Tibial nerve (tissue), 4 donors: ENCODE measurements around the gene SEL1L3. TPM values are rescaled to one million over a fixed set of nuclear protein-coding genes. Genes with fewer than 3 reads are reported as not detected.

Source experiments
- DNase-seq, 2 donors: peaks; one replicate each; pipeline ENCODE4 v3.0.0-alpha.2; 2019; ENCODE audit warnings: low spot score in 2 of 2
- H3K27ac ChIP-seq, 4 donors: fragments of 200-600 bp; sonication (generic) in 3 of 4; one replicate each; pipeline ENCODE4 v1.5.1; 2017 to 2019; ENCODE audit warnings: mild to moderate bottlenecking in 1 of 4
- H3K27me3 ChIP-seq, 2 donors: fragments of 200-600 bp; sonication (generic) in 1 of 2; one replicate each; pipeline versions ENCODE4 v1.5.1 to v1.6.0; 2017 to 2019
- H3K36me3 ChIP-seq, 3 donors: fragments of 200-600 bp; sonication (generic); one replicate each; pipeline ENCODE4 v1.5.1; 2018 to 2019
- H3K4me1 ChIP-seq, 4 donors: fragments of 200-600 bp; sonication (generic) in 3 of 4; one replicate each; pipeline ENCODE4 v1.5.1; 2017 to 2019
- H3K4me3 ChIP-seq, 4 donors: fragments of 200-600 bp; sonication (generic) in 3 of 4; one replicate each; pipeline ENCODE4 v1.5.1; 2017 to 2019; ENCODE audit warnings: mild to moderate bottlenecking in 1 of 4, moderate library complexity in 1 of 4
- H3K9me3 ChIP-seq, 4 donors: fragments of 200-600 bp; sonication (generic) in 3 of 4; one replicate each; pipeline ENCODE4 v1.5.1; 2017 to 2019
- CTCF ChIP-seq, 5 experiments: fragments of 200-600 bp in 3 of 5; fragments of 450-650 bp in 2 of 5; sonication (generic) in 3 of 5; IDR thresholded peaks; one replicate each; pipeline ENCODE4 v1.5.1; 2016 to 2019; ENCODE audit warnings: antibody characterized with exemption in 5 of 5, mild to moderate bottlenecking in 3 of 5, moderate library complexity in 2 of 5
- EP300 ChIP-seq, 2 donors: sonication (generic); formaldehyde crosslinking; IDR thresholded peaks; one replicate each; pipeline ENCODE4 v1.6.1; 2017; ENCODE audit warnings: antibody characterized with exemption in 2 of 2, mild to moderate bottlenecking in 1 of 2
- POLR2A ChIP-seq, 2 donors: fragments of 450-650 bp; IDR thresholded peaks; one replicate each; pipeline ENCODE4 v1.6.1; 2017; ENCODE audit warnings: antibody characterized with exemption in 2 of 2, mild to moderate bottlenecking in 2 of 2, moderate library complexity in 2 of 2
- whole genome bisulfite sequencing, 2 donors: methylation state at CpG; one replicate each; pipeline ENCODE4 v1.1.5; 2018; 5-methylcytosine and 5-hydroxymethylcytosine counted together
- total RNA-seq, 4 donors: library from RNA; depleted of rRNA; stranded (reverse); fragments of >200 nt; gene quantifications; one replicate each; pipeline ENCODE4 v1.1.0, GENCODE V29; 2016

The SEL1L3 gene
- total RNA-seq, 4 donors from 2014 or later: 8.7 to 19.0 (median 11.1) TPM

DNA sequence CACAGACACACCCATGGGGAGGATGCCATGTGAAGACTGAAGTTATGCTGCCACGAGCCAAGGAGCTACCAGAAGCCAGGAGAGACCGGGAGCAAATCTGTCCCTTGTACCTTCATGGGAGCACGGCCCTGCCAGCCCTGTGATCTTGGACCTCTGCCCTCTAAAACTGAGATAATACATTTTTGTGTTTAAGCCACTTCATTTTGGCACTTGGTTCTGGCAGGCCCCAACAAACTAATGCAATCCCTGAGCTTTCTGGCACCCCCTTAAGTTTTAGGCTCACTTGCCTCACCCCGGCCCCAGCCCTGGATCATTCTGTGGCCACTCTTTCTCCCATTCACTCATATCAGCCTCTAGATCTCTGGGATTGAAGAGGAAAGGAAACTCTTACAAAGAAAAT, 35.4 kb downstream of the SEL1L3 start:
- Histone ChIP-seq H3K36me3 (no peaks in the 10 kb centered on the region), H3K9me3 (no peaks in the 10 kb centered on the region), H3K27me3 (no peaks in the 10 kb centered on the region), H3K27ac (no peak overlapping the region), H3K4me1 (no peaks in the 10 kb centered on the region), H3K4me3 (no peak overlapping the region)
- WGBS, 2 donors: 77 to 80% methylated on average over 4 of the region's 4 CpGs
- no peak for TF ChIP-seq POLR2A (IDR thresholded peaks at IDR 0.05)
- no peak for TF ChIP-seq EP300 (IDR thresholded peaks at IDR 0.05)
- TF ChIP-seq CTCF (IDR thresholded peaks at IDR 0.05): no peak
- DNase-seq: peak in 1 of 2 donors; percentile 7

DNA sequence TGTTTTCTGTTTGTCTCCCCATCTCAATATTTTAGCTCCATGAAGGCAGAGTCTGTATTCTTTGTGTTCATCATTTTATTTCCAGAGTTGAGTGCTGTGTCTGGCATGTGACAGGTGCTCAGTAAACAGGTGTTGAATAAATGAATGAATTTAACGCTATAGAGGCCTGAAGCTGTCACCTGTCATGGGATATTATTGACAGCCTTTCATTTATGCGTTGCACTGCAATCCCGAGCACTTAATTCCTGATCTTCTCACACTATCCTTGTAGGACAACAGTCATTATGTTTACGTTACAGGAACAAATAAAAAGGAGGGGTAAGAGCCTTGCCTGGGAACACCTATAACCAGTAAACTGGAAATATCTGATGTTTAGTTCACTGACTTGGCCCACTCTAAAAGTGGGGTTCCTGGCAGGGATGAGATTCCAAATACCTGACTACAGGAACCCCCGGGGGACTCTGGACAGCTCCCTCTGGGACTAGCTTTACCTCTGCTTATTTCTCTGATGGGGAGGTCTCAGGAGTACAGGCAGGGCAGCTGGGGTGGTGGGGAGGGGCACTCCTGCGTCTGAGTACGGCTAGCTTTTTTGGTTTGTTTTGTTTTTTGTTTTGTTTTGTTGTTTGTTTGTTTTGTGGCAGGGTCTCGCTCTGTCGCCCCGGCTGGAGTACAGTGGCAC, 36.6 kb downstream of the SEL1L3 start:
- Histone ChIP-seq H3K27ac (no peak overlapping the region), H3K36me3 (no peaks in the 10 kb centered on the region), H3K27me3 (no peaks in the 10 kb centered on the region), H3K4me1 (no peaks in the 10 kb centered on the region), H3K4me3 (no peak overlapping the region), H3K9me3 (no peaks in the 10 kb centered on the region)
- DNase-seq: no peak
- no peak for TF ChIP-seq EP300 (IDR thresholded peaks at IDR 0.05)
- WGBS, 2 donors: 91% methylated on average over 10 of the region's 10 CpGs

DNA sequence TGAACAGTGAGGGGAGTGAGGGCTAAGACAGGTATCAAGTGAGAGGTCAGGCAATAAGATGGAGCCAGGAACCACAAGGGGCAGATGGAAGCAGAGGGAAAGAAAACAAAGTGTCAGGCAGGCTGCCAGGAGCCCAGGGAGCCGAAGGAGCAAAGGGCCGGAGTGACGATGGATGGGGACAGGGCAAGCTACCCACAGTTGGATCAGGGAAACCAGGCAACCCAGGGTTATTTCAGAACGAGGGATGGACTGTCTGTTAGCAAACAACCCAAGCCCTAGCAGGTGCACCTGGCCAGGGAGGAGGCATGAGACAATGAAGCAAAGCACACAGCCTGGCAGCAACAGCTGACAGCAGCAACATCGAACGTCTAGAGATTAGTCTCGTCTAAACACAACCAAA, 39.2 kb downstream of the SEL1L3 start:
- 79 to 81% methylated on average over 7 of the region's 7 CpGs for WGBS, 2 donors
- Histone ChIP-seq H3K27ac (no peak overlapping the region), H3K27me3 (no peaks in the 10 kb centered on the region), H3K4me3 (no peak overlapping the region), H3K4me1 (no peaks in the 10 kb centered on the region), H3K36me3 (no peaks in the 10 kb centered on the region), H3K9me3 (no peaks in the 10 kb centered on the region)
- no peak for DNase-seq
- TF ChIP-seq EP300 (IDR thresholded peaks at IDR 0.05) (no peak), POLR2A (IDR thresholded peaks at IDR 0.05) (no peak), CTCF (IDR thresholded peaks at IDR 0.05) (no peak)

DNA sequence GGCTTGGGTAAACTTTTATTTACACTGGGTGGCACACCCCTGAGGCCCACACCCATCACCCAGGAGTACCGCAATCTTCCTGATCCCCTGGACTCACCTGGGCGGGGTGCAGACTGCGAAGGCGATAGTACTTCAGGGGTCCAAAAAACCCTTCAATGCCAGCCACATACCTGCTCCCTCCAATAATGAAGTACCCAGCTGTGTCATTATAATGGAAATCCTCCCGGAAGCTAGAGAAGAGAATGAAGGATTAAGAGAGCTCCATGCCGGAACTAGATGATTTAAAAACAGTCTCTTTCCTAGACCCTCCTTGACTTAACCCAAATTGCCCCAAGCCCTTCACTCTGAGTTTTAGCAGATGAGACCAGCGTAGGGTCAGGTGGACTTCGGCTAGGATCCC, 40.9 kb downstream of the SEL1L3 start:
- Histone ChIP-seq H3K27ac (no peak overlapping the region), H3K4me1 (peaks cover 0 to 6% (median 0%) of the 10 kb centered on the region in 4 donors), H3K4me3 (no peak overlapping the region), H3K36me3 (no peaks in the 10 kb centered on the region), H3K9me3 (no peaks in the 10 kb centered on the region), H3K27me3 (no peaks in the 10 kb centered on the region)
- TF ChIP-seq EP300 (IDR thresholded peaks at IDR 0.05): no peak
- TF ChIP-seq CTCF (IDR thresholded peaks at IDR 0.05): no peak
- TF ChIP-seq POLR2A (IDR thresholded peaks at IDR 0.05): no peak
- DNase-seq: no peak
- 86 to 97% methylated on average over 8 of the region's 8 CpGs for WGBS, 2 donors

- no peak for DNase-seq
- Histone ChIP-seq H3K4me1 (peaks cover 0 to 6% (median 0%) of the 10 kb centered on the region in 4 donors), H3K36me3 (no peaks in the 10 kb centered on the region), H3K4me3 (no peak overlapping the region), H3K9me3 (no peaks in the 10 kb centered on the region), H3K27me3 (no peaks in the 10 kb centered on the region), H3K27ac (no peak overlapping the region)
- 58 to 71% methylated on average over 7 of the region's 7 CpGs for WGBS, 2 donors
- TF ChIP-seq POLR2A (IDR thresholded peaks at IDR 0.05): no peak
- TF ChIP-seq CTCF (IDR thresholded peaks at IDR 0.05): no peak
- no peak for TF ChIP-seq EP300 (IDR thresholded peaks at IDR 0.05)
Observed at GRCh38 chr4:25821267-25821666, 41.5 kb downstream of the SEL1L3 start.
